C1 segment of cervical spinal cord (tissue), 14 donors: ENCODE data around the gene SETD3.

ENCODE experiments used
- DNase-seq, 14 donors: peaks; one replicate each; lab custom pipeline; 2025; lab: John Stamatoyannopoulos, UW

Gene SETD3

GRCh38 chr14:99516871-99517642 is 36.4 kb upstream of the SETD3 start:
- no peak for DNase-seq

GRCh38 chr14:99516156-99516870 is 35.7 kb upstream of the SETD3 start:
- DNase-seq = no peak

DNA sequence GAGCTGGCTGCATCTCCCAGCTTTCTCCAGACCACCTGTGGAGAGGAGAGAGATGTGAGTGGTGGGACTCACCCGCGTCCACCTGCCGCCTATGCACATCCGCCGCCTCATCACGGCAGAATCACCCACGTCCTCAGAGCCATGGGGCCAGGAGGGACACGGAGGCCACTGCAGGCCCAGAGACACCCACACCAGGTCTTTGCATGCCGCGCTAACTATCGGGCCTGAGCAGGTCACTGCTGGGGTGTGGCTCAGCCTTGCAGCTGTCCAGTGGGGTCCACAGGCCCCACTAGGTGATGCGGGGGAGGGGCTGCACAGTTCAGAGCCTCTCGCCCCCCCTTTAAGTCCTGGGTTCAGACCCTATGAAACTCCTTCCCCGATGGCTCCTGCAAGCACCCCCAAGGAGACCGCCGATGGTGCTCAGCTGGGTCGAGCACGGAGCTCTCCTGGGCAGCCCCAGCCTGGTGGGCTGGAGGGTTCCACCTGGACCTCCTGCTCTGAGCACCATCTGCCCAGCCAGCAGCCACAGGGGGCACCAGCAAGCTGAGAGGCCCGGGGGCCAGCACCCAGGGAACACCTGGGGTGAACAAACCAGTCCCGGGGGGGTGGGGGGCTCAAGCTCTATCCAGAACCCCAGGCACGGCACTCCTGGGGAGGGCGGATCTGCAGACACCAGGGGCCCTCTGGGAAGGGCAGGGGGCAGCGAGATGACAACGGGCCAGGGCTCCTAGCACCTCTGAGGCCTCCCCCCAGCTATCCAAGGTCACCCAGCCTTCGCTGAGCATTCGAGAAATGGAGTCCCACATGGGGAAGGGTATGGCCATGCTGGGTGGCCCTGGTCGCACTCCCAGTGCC is 34.9 kb upstream of the SETD3 start:
- no peak for DNase-seq

DNA sequence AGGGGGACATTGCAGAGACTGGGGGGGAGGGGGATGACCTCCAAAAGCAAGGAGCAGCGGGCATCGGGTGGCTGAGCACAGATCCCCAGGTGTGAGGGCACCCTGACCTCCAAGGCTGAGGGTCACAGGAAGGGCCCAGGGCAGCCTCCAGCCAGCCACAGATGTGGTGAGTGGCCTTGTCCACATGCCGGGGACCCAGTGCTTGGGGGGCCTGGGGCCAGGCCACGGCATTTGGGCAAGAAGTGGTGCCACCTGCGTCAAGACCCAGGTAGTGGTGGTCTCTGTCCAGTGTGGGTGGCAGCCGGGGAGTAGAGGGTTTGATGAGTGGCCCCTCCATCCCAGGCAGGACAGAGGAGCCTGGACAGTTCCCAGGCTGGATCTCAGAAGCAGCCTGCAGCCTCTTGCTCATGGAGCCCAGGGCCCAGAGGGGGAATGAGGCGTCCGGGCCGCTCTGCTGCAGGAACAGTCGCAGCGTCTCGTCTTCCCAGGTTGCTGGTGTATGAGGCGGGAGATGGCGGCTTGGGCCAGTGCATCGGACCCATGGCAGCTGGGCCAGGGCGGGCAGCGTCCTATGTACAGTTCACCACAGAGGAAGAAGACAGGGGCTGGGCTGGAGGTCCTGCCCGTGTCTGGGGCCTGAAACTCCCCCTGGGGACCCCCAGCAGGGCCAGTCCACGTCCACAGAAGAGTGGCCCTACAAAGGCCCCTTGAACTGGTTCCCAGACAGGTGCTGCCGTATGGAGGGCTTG is 34.1 kb upstream of the SETD3 start:
- DNase-seq = no peak

DNA sequence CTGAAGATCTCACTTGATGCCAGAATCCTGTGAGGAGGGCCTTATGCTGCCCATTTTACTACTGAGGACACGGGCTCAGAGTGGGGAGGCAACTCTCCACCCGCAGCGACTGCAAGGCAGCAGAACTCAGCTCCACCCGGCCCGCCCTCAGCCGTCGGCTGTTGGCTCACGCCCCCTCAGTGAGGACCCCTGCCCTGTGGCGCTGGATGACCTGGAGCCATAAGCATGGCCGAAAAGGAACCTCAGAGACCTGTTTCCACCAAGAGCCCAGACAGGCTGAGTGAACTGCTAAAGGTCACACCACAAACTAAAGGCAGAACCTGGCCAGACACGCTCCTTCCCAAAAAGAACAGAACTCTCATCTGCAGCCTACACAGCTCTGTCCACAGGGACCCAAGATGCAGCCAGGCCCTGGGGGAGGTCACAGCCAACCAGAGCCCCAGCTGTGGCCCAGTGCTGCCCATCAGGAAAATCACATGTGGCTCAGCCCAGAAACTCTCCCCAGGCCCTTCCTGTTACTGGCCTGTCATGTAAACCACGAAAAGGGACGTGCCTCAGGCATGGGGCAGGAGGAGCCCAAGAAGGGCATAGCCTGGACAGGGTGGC is 33.4 kb upstream of the SETD3 start:
- DNase-seq = no peak

- no peak for DNase-seq
Measured at GRCh38 chr14:99513183-99513694, 32.6 kb upstream of the SETD3 start.

DNA sequence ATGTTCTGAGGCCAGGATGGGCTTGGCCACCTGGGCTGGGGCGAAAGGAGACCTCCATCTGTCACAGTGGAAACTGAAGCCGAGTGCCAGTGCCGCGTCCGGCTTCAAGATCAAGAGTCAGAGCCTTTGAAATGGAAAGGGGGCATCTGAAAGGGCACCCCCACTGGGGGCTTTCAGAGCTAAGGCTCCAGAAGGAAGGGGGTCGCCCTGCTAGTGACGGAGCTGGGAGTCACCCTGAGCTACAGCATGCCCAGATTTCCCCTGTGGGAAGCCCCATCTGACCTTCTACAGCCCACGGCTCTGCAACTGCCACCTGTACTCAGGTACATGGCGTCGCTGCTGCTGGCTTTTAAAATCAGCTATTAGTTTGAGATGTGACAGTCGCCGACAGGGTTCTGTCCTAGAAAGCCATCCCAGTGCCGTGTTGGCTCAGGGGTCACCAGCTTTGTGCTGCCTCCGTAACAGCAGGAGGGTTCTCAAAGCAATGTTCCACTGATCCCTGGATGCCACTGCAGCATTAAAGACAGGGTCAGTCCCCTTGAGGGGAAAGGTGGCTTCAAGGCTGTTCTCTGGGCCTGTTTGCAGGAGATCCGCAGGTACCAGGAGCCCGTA is 32.0 kb upstream of the SETD3 start:
- DNase-seq = no peak

GRCh38 chr14:99512110-99512449 is 31.4 kb upstream of the SETD3 start:
- no peak for DNase-seq

- DNase-seq = peak in 6 of 14 donors; percentile 19 to 53 (median 32)
Measured at GRCh38 chr14:99511421-99512109, 30.9 kb upstream of the SETD3 start.

DNA sequence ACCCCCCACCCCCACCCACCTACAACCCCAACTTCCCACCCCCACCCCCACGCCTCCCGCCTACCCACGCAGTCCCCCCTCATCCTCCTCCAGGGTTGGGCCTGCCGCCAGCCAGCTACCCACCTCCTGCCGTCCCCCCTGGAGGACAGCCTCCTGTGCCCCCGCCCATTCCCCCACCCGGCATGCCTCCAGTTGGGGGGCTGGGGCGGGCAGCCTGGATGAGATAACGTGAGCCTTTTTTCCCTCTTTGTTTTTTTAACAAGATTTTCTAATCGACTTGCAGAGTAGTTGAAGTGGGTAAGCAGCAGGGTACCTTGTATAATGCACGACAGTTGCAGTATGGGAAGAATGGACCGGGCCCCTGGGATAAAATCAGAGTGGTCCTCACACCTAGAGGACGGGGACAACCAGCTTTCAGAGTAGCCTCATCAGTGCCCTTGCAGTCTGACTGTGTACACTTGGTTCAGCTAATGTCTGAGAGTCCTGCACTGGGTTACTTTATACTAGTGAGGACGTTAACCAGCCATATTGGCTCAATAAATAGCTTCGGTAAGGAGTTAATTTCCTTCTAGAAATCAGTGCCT is 30.0 kb upstream of the SETD3 start:
- DNase-seq = no peak

GRCh38 chr14:99509871-99510555 is 29.4 kb upstream of the SETD3 start:
- no peak for DNase-seq

GRCh38 chr14:99508896-99509629 is 28.4 kb upstream of the SETD3 start:
- no peak for DNase-seq

DNA sequence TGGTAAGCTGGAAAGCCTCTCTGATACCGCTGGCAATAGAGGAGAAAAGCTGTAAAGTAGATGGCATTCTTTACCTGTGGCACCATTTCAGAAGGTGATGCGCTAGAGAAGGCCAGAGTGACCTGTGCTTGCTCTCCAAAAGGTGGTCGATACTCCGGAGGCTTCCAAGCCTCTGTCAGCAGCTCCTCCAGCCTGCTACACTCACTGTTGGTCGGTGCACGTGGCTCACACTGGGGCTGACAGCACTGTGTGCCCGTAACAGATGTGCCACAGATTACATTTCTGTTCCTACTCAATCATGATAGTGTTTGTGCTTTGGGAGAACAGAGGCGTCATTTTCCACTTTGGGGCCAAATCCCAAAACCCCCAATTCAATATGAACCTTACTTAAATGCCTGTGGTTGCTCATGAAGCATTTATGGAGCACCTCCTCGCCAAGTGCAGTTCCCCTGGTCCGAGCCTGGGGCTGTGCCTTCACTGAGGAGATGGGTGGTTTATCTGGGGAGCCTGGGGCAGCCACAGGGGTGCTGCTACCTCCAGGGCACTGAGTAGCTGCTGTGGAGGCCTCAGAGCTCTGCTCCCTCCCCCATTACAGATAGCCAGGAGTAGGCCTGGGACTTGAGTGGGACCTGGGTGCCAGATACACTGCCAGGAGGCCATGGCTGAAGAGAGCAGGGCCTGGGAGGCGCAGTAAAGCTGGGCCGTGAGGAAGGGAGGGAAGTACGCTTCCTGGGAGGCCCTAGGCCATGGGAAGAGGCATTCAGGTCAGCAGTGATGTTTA is 27.4 kb upstream of the SETD3 start:
- no peak for DNase-seq

- no peak for DNase-seq
Measured at GRCh38 chr14:99506276-99506675, 25.6 kb upstream of the SETD3 start.

DNA sequence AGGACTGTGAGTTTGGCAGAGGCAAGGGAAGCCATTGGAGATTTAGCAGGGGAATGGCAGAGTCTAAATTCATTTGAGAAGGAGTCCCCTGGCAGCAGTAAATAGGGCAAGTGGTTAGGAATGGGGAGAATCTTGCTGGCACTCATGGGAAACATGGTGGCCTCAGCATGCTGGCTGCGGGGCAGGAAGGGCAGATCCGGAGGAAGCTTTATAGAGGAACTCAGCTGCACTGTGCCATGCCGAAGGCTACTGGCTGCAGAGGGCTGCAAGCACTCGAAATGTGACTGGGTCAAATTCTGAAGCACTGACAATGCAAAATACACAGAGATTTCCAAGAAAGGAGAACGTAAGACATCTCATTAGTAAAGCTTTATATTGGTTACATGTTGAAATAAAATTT is 24.4 kb upstream of the SETD3 start:
- no peak for DNase-seq

GRCh38 chr14:99503848-99504453 is 23.3 kb upstream of the SETD3 start:
- no peak for DNase-seq

GRCh38 chr14:99502989-99503421 is 22.3 kb upstream of the SETD3 start:
- no peak for DNase-seq
